ENCODE measurements around the gene SLC26A11. TPM values are rescaled to one million over a fixed set of nuclear protein-coding genes. Genes with fewer than 3 reads are reported as not detected.

The SLC26A11 gene
- total RNA-seq, 2 experiments from 2014 or later, result 1.6 to 1.7 TPM

DNA sequence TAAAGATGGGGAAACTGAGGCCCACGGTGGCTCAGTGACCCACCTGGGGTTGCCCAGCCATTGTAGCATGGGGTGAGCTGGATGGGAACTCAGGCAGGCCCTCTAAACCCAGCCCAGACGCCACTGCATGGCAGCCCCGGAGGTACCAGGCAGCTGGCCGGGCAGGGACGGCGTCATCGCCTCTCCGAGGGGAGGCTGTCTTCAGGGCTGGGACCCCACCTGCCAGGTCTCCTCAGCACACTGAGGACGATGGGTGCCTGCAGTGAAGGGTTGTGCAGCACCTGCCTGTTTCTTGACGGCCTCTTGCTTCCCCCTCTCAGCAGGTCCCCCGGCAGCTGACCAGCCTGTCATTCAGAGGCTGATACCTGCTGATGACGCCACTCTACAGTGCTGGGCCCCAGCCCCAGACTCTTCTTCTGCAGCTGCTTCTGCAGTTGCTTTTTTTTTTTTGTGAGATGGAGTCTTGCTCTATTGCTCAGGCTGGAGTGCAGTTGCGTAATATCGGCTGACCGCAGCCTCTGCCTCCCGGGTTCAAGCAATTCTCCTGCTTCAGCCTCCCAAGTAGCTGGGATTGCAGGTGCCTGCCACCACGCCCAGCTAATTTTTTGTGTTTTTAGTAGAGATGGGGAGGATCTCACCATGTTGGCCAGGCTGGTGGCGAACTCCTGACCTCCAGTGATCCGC, 65.2 kb downstream of the SLC26A11 start:
- no peaks in the 10 kb centered on the region for H3K27me3 Mint-ChIP-seq
- ChIA-PET POLR2A (interaction anchor here (1.0 kb wide), 1 partner anchor 9 kb away, joined by 4 read pairs; no protein-coding TSS in a partner anchor), CTCF (interaction anchor here (1.4 kb wide), 1 partner anchor 10 kb away, joined by 3 read pairs; no protein-coding TSS in a partner anchor)
- intact Hi-C loops (cut with micrococcal nuclease), result no loop called here
- no peak for TF ChIP-seq CTCF (IDR thresholded peaks at IDR 0.05)
- DNase-seq (no peak), ATAC-seq (no peak)
- peak overlapping the region; percentile 53 for H3K27ac Mint-ChIP-seq
- H3K36me3 Mint-ChIP-seq (ENCODE audit: low read depth), result peaks cover 25% of the 10 kb centered on the region
- H3K4me1 Mint-ChIP-seq (ENCODE audit: low read depth), result peaks cover 21% of the 10 kb centered on the region
- H3K4me3 Mint-ChIP-seq, result no peak overlapping the region
- H3K9me3 Mint-ChIP-seq, result no peaks in the 10 kb centered on the region

- TF ChIP-seq CTCF (IDR thresholded peaks at IDR 0.05), result no peak
- Mint-ChIP-seq H3K9me3 (no peaks in the 10 kb centered on the region), H3K27me3 (no peaks in the 10 kb centered on the region), H3K4me3 (no peak overlapping the region), H3K36me3 (ENCODE audit: low read depth) (peaks cover 24% of the 10 kb centered on the region), H3K27ac (peak overlapping the region; percentile 20), H3K4me1 (ENCODE audit: low read depth) (peaks cover 21% of the 10 kb centered on the region)
- ATAC-seq, result no peak
- no peak for DNase-seq
- CTCF ChIA-PET, result no interaction called here
- intact Hi-C loops (cut with micrococcal nuclease), result no loop called here
- POLR2A ChIA-PET, result interaction anchor here (1.0 to 2.1 kb wide), 2 partner anchors 8 to 23 kb away, joined by 3 to 7 read pairs; no protein-coding TSS in a partner anchor
These were observed 66.4 kb downstream of the SLC26A11 start for GRCh38 chr17:80286638-80286960.

DNA sequence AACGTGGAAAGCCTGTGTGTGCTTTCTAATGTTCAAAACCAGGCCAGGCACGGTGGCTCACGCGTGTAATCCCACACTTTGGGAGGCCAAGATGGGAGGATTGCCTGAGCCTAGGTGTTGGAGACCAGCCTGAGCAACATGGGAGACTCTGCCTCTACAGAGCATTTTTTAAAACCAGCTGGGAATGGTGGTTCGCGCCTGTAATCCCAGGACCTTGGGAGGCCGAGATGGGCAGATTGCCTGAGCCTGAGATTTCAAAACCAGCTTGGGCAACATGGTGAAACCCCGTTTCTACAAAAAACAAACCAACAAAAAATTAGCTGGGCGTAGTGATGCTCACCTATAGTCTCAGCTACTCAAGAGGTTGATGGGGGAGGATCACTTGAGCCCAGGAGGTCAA, 66.8 kb downstream of the SLC26A11 start:
- intact Hi-C loops (cut with micrococcal nuclease), result no loop called here
- ChIA-PET POLR2A (interaction anchor here (1.0 to 2.1 kb wide), 2 partner anchors 9 to 23 kb away, joined by 3 to 7 read pairs; no protein-coding TSS in a partner anchor), CTCF (interaction anchor here (0.6 kb wide), 1 partner anchor 55 kb away, joined by 3 read pairs; no protein-coding TSS in a partner anchor)
- no peak for TF ChIP-seq CTCF (IDR thresholded peaks at IDR 0.05)
- Mint-ChIP-seq H3K4me3 (no peak overlapping the region), H3K36me3 (ENCODE audit: low read depth) (peaks cover 27% of the 10 kb centered on the region), H3K27ac (peak overlapping the region; percentile 46), H3K9me3 (no peaks in the 10 kb centered on the region), H3K27me3 (no peaks in the 10 kb centered on the region), H3K4me1 (ENCODE audit: low read depth) (peaks cover 20% of the 10 kb centered on the region)
- ATAC-seq (no peak), DNase-seq (no peak)

- POLR2A ChIA-PET, result interaction anchor here (0.6 to 2.1 kb wide), 2 partner anchors 10 to 22 kb away, joined by 3 to 7 read pairs; no protein-coding TSS in a partner anchor
- Mint-ChIP-seq H3K27ac (peak overlapping the region; percentile 78), H3K27me3 (no peaks in the 10 kb centered on the region), H3K4me1 (ENCODE audit: low read depth) (peaks cover 17% of the 10 kb centered on the region), H3K4me3 (no peak overlapping the region), H3K36me3 (ENCODE audit: low read depth) (peaks cover 29% of the 10 kb centered on the region), H3K9me3 (no peaks in the 10 kb centered on the region)
- DNase-seq (no peak), ATAC-seq (no peak)
- no peak for TF ChIP-seq CTCF (IDR thresholded peaks at IDR 0.05)
- intact Hi-C loops (cut with micrococcal nuclease), result no loop called here
- CTCF ChIA-PET, result interaction anchor here (0.6 kb wide), 1 partner anchor 54 kb away, joined by 3 read pairs; no protein-coding TSS in a partner anchor
These were observed 67.8 kb downstream of the SLC26A11 start for GRCh38 chr17:80287806-80288567.

- Mint-ChIP-seq H3K4me3 (no peak overlapping the region), H3K4me1 (ENCODE audit: low read depth) (peaks cover 10% of the 10 kb centered on the region), H3K9me3 (no peaks in the 10 kb centered on the region), H3K27ac (peak overlapping the region; percentile 44), H3K36me3 (ENCODE audit: low read depth) (peaks cover 33% of the 10 kb centered on the region), H3K27me3 (no peaks in the 10 kb centered on the region)
- no peak for TF ChIP-seq CTCF (IDR thresholded peaks at IDR 0.05)
- intact Hi-C loops (cut with micrococcal nuclease), result no loop called here
- ATAC-seq (no peak), DNase-seq (no peak)
- POLR2A ChIA-PET, result interaction anchor here (1.1 kb wide), 1 partner anchor 24 kb away, joined by 3 read pairs; no protein-coding TSS in a partner anchor
- CTCF ChIA-PET, result no interaction called here
These were observed 69.4 kb downstream of the SLC26A11 start for GRCh38 chr17:80289616-80290015.
